Neural cell (in vitro differentiated cells): Measurements from ENCODE around the gene COL24A1. TPM values are rescaled to one million over a fixed set of nuclear protein-coding genes. Genes with fewer than 3 reads are reported as not detected.

ENCODE experiments used
- H2AFZ ChIP-seq: fragments of 200-600, 300-800 bp; sonication (generic), shearing (Covaris generic); 2 replicates; pipeline ENCODE4 v1.6.0; 2014; ENCODE audit warnings: low read depth, mild to moderate bottlenecking, antibody characterized with exemption, low read length, moderate library complexity
- H3F3A ChIP-seq: fragments of 200-600 bp; shearing (Covaris generic); 2 replicates; pipeline ENCODE4 v1.6.1; 2016; ENCODE audit warnings: mild to moderate bottlenecking, moderate library complexity, mixed read lengths, antibody characterized with exemption, low read length; ENCODE audit not compliant: insufficient read depth, poor library complexity, severe bottlenecking
- H3K27ac ChIP-seq: fragments of 200-600, 300-800 bp; sonication (generic), shearing (Covaris generic); 2 replicates; pipeline ENCODE4 v1.5.1; 2014; ENCODE audit warnings: mild to moderate bottlenecking, low read length, moderate library complexity
- H3K27me3 ChIP-seq: fragments of 300-800, 200-600 bp; sonication (generic), shearing (Covaris generic); 2 replicates; pipeline ENCODE4 v1.6.0; 2014; ENCODE audit warnings: mild to moderate bottlenecking, low read depth, low read length, moderate library complexity; ENCODE audit not compliant: insufficient read depth
- H3K36me3 ChIP-seq: fragments of 300-800, 200-600 bp; sonication (generic), shearing (Covaris generic); 2 replicates; pipeline ENCODE4 v1.5.1; 2014; ENCODE audit warnings: mild to moderate bottlenecking, antibody characterized with exemption, low read length, moderate library complexity; ENCODE audit not compliant: insufficient read depth
- H3K4me2 ChIP-seq: fragments of 300-800, 200-600 bp; sonication (generic), shearing (Covaris generic); 2 replicates; pipeline ENCODE4 v1.6.0; 2014; ENCODE audit warnings: mild to moderate bottlenecking, low read length
- H3K4me3 ChIP-seq: fragments of 300-800, 200-600 bp; sonication (generic), shearing (Covaris generic); 2 replicates; pipeline ENCODE4 v1.5.1; 2014; ENCODE audit warnings: mild to moderate bottlenecking, low read length, moderate library complexity
- H3K79me2 ChIP-seq: fragments of 200-600 bp; shearing (Covaris generic); replicated peaks from 2 replicates; pipeline ENCODE4 v1.6.0; 2014; ENCODE audit warnings: mild to moderate bottlenecking, low read length, moderate library complexity; ENCODE audit not compliant: insufficient read depth
- H3K9ac ChIP-seq: fragments of 300-800, 200-600 bp; sonication (generic), shearing (Covaris generic); 2 replicates; pipeline ENCODE4 v1.6.1; 2016; ENCODE audit warnings: mild to moderate bottlenecking, low read length, mixed read lengths
- H3K9me2 ChIP-seq: fragments of 200-600 bp; shearing (Covaris generic); 2 replicates; pipeline ENCODE4 v1.6.1; 2016; ENCODE audit warnings: mild to moderate bottlenecking, low read length, mixed read lengths; ENCODE audit not compliant: insufficient read depth
- H3K9me3 ChIP-seq: fragments of 200-600, 300-800 bp; sonication (generic), shearing (Covaris generic); 2 replicates; pipeline ENCODE4 v1.6.1; 2016; ENCODE audit warnings: mild to moderate bottlenecking, mixed run types, low read length, moderate library complexity, mixed read lengths
- H4K20me1 ChIP-seq: fragments of 200-600 bp; shearing (Covaris generic); 2 replicates; pipeline ENCODE4 v1.6.1; 2016; ENCODE audit warnings: mild to moderate bottlenecking, mixed run types; ENCODE audit not compliant: insufficient read depth
- CTCF ChIP-seq: fragments of 450-650 bp; IDR thresholded peaks from 2 replicates; pipeline ENCODE4 v1.5.1; 2014; ENCODE audit warnings: antibody characterized with exemption, mild to moderate bottlenecking, moderate library complexity; ENCODE audit not compliant: poor library complexity, severe bottlenecking
- EP300 ChIP-seq: fragments of 450-650 bp; conservative IDR thresholded peaks from 2 replicates; pipeline ENCODE4 v1.6.1; 2014; ENCODE audit warnings: antibody characterized with exemption, mild to moderate bottlenecking, moderate library complexity; ENCODE audit not compliant: poor library complexity, severe bottlenecking
- EZH2 ChIP-seq: fragments of 200-600, 300-800 bp; shearing (Covaris generic), sonication (generic); IDR thresholded peaks from 2 replicates; pipeline ENCODE4 v1.6.1; 2014; ENCODE audit warnings: antibody characterized with exemption, low read length, borderline replicate concordance, mild to moderate bottlenecking; ENCODE audit not compliant: insufficient read depth, poor library complexity, severe bottlenecking
- MXI1 ChIP-seq: fragments of 450-650 bp; conservative IDR thresholded peaks from 2 replicates; pipeline ENCODE4 v1.6.1; 2014; ENCODE audit warnings: antibody characterized with exemption, mild to moderate bottlenecking; ENCODE audit not compliant: poor library complexity, severe bottlenecking
- POLR2AphosphoS5 ChIP-seq: IDR thresholded peaks from 2 replicates; pipeline ENCODE4 v1.6.1; 2012
- RAD21 ChIP-seq: fragments of 450-650 bp; conservative IDR thresholded peaks from 2 replicates; pipeline ENCODE4 v1.6.1; 2014; ENCODE audit warnings: antibody characterized with exemption, mild to moderate bottlenecking, moderate library complexity
- SMC3 ChIP-seq: fragments of 450-650 bp; conservative IDR thresholded peaks from 2 replicates; pipeline ENCODE4 v1.6.1; 2014; ENCODE audit warnings: antibody characterized with exemption, mild to moderate bottlenecking, moderate library complexity; ENCODE audit not compliant: poor library complexity
- TAF1 ChIP-seq: IDR thresholded peaks from 2 replicates; pipeline ENCODE4 v1.6.1; 2012; ENCODE audit warnings: low read depth
- polyA plus RNA-seq: library from polyadenylated mRNA; depleted of rRNA; stranded (reverse); fragments of >200 nt; gene quantifications from 2 replicates; pipeline ENCODE4 v1.2.3, GENCODE V29; 2014
- TF ChIP-seq, protein P1 (sequence below): IDR thresholded peaks from 2 replicates; pipeline ENCODE4 v1.6.1; 2012; ENCODE audit warnings: borderline replicate concordance

The COL24A1 gene
- polyA plus RNA-seq, 1 donor from 2014 or later = 0.19 TPM

- H3K79me2 ChIP-seq = no peaks in the 10 kb centered on the region
- no peaks in the 10 kb centered on the region for H3K9me3 ChIP-seq
- no peak overlapping the region for H3K4me3 ChIP-seq
- H4K20me1 ChIP-seq = no peaks in the 10 kb centered on the region
- no peak overlapping the region for H3K27ac ChIP-seq
- no peaks in the 10 kb centered on the region for H3K36me3 ChIP-seq
- no peaks in the 10 kb centered on the region for H3K9me2 ChIP-seq
- H3K27me3 ChIP-seq = no peaks in the 10 kb centered on the region
- no peak overlapping the region for H2AFZ ChIP-seq
- H3K4me2 ChIP-seq = no peak overlapping the region
- no peaks in the 10 kb centered on the region for H3F3A ChIP-seq
- H3K9ac ChIP-seq = no peak overlapping the region
- TF ChIP-seq EZH2 = no peak
- no peak for TF ChIP-seq CTCF
- TF ChIP-seq MXI1 = no peak
- TF ChIP-seq TAF1 = no peak
- TF ChIP-seq RAD21 = no peak
- no peak for TF ChIP-seq POLR2AphosphoS5
- TF ChIP-seq, protein P1, sequence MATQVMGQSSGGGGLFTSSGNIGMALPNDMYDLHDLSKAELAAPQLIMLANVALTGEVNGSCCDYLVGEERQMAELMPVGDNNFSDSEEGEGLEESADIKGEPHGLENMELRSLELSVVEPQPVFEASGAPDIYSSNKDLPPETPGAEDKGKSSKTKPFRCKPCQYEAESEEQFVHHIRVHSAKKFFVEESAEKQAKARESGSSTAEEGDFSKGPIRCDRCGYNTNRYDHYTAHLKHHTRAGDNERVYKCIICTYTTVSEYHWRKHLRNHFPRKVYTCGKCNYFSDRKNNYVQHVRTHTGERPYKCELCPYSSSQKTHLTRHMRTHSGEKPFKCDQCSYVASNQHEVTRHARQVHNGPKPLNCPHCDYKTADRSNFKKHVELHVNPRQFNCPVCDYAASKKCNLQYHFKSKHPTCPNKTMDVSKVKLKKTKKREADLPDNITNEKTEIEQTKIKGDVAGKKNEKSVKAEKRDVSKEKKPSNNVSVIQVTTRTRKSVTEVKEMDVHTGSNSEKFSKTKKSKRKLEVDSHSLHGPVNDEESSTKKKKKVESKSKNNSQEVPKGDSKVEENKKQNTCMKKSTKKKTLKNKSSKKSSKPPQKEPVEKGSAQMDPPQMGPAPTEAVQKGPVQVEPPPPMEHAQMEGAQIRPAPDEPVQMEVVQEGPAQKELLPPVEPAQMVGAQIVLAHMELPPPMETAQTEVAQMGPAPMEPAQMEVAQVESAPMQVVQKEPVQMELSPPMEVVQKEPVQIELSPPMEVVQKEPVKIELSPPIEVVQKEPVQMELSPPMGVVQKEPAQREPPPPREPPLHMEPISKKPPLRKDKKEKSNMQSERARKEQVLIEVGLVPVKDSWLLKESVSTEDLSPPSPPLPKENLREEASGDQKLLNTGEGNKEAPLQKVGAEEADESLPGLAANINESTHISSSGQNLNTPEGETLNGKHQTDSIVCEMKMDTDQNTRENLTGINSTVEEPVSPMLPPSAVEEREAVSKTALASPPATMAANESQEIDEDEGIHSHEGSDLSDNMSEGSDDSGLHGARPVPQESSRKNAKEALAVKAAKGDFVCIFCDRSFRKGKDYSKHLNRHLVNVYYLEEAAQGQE = no peak
- TF ChIP-seq EP300 = no peak
- no peak for TF ChIP-seq SMC3
Observed at GRCh38 chr1:86089765-86090164, 66.8 kb downstream of the COL24A1 start.

DNA sequence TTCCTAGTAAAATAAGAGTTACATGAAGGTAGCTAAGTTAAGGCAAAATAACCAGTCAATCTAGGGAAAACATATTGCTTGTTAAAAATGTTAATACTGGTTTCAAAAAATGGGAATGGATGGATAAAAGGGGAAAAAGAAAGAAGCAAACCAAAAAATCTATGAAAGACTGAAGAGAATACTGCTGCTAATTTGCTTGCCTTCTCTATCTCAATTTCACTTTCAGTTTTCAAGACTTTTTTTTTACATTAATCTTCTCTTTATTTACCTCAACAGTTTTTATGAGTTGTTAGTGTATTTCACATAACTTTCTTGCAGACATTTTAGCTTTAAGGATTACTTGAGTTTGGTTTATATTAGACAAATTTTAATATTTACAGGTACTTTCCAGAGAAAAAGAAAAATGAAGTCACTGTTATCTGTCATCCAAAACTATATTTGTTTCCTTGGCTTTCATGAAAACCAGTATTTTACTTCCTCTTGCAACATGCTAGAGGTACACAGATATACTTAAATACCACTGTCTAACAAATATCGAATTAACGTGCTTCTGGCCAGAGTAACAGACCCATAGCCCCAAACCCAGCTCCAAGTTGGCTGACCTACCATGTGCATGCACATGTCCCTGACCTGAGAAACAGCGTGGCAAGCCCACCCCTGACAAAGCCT, 70.7 kb downstream of the COL24A1 start:
- Histone ChIP-seq H4K20me1 (no peaks in the 10 kb centered on the region), H3K9ac (no peak overlapping the region), H3K79me2 (no peaks in the 10 kb centered on the region), H3K9me2 (no peaks in the 10 kb centered on the region), H3K4me3 (no peak overlapping the region), H2AFZ (no peak overlapping the region), H3K4me2 (no peak overlapping the region), H3F3A (no peaks in the 10 kb centered on the region), H3K36me3 (no peaks in the 10 kb centered on the region), H3K9me3 (no peaks in the 10 kb centered on the region), H3K27ac (no peak overlapping the region), H3K27me3 (no peaks in the 10 kb centered on the region)
- TF ChIP-seq SMC3 (no peak), RAD21 (no peak), CTCF (no peak), TAF1 (no peak), MXI1 (no peak), EP300 (no peak), EZH2 (no peak), POLR2AphosphoS5 (no peak)
- TF ChIP-seq, protein P1 = no peak
